Liver (tissue), 9 donors: ENCODE results near the gene HSD17B12. TPM values are rescaled to one million over a fixed set of nuclear protein-coding genes. Genes with fewer than 3 reads are reported as not detected.

ENCODE experiments used
- DNase-seq: peaks from one replicate; pipeline ENCODE4 v3.0.0-alpha.2; 2017; ENCODE audit warnings: low spot score
- H3K27ac ChIP-seq, 2 donors: one replicate each; pipeline ENCODE4 v1.7.0; 2013; ENCODE audit warnings: inconsistent platforms in 2 of 2, low read length in 2 of 2, control low read depth in 1 of 2, low read depth in 1 of 2, mild to moderate bottlenecking in 1 of 2
- H3K27me3 ChIP-seq, 4 donors: one replicate each; pipeline versions ENCODE4 v1.6.1 to v1.7.0; 2013; ENCODE audit warnings: low read length in 3 of 4, inconsistent platforms in 1 of 4, mild to moderate bottlenecking in 1 of 4, moderate library complexity in 1 of 4; ENCODE audit not compliant: control insufficient read depth in 4 of 4, insufficient read depth in 4 of 4
- H3K36me3 ChIP-seq, 4 donors: one replicate each; pipeline versions ENCODE4 v1.6.1 to v1.7.0; 2013; ENCODE audit warnings: low read length in 3 of 4, mild to moderate bottlenecking in 3 of 4, low read depth in 1 of 4, moderate library complexity in 1 of 4; ENCODE audit not compliant: control insufficient read depth in 4 of 4, insufficient read depth in 3 of 4
- H3K4me1 ChIP-seq, 4 donors: one replicate each; pipeline versions ENCODE4 v1.6.1 to v1.7.0; 2013; ENCODE audit warnings: low read length in 3 of 4, mild to moderate bottlenecking in 3 of 4, moderate library complexity in 1 of 4; ENCODE audit not compliant: control insufficient read depth in 4 of 4, insufficient read depth in 4 of 4
- H3K4me3 ChIP-seq, 3 donors: one replicate each; pipeline versions ENCODE4 v1.6.1 to v1.7.0; 2013; ENCODE audit warnings: low read length in 3 of 3, control low read depth in 1 of 3, low read depth in 1 of 3, mild to moderate bottlenecking in 1 of 3
- H3K9ac ChIP-seq, 2 donors: one replicate each; pipeline ENCODE4 v1.7.0; 2013; ENCODE audit warnings: low read length in 2 of 2, mild to moderate bottlenecking in 2 of 2, moderate library complexity in 2 of 2, control low read depth in 1 of 2, low read depth in 1 of 2
- H3K9me3 ChIP-seq, 4 donors: one replicate each; pipeline versions ENCODE4 v1.6.1 to v1.7.0; 2013; ENCODE audit warnings: low read length in 3 of 4; ENCODE audit not compliant: control insufficient read depth in 4 of 4
- ATF3 ChIP-seq: IDR thresholded peaks from 2 replicates; pipeline ENCODE4 v1.6.1; 2016; ENCODE audit warnings: antibody characterized with exemption
- CTCF ChIP-seq: fragments of 150-350 bp; IDR thresholded peaks from 2 replicates; pipeline ENCODE4 v1.5.1; 2017; ENCODE audit warnings: improper control_type of control experiment, low read depth, low read length; ENCODE audit not compliant: missing input control
- EGR1 ChIP-seq, 2 donors: IDR thresholded peaks; 2 replicates each; pipeline ENCODE4 v1.6.1; 2016 to 2018; ENCODE audit warnings: antibody characterized with exemption in 2 of 2, low read depth in 2 of 2
- FOXA1 ChIP-seq: IDR thresholded peaks from 2 replicates; pipeline ENCODE4 v1.6.1; 2016; ENCODE audit warnings: antibody characterized with exemption
- GABPA ChIP-seq, 2 donors: IDR thresholded peaks in 1 of 2; conservative IDR thresholded peaks in 1 of 2; 2 replicates each; pipeline ENCODE4 v1.6.1; 2016; ENCODE audit warnings: antibody characterized with exemption in 2 of 2, mild to moderate bottlenecking in 1 of 2, moderate library complexity in 1 of 2
- HNF4A ChIP-seq, 2 donors: conservative IDR thresholded peaks; 2 replicates each; pipeline ENCODE4 v1.6.1; 2016; ENCODE audit warnings: antibody characterized with exemption in 2 of 2, mild to moderate bottlenecking in 2 of 2
- HNF4G ChIP-seq: IDR thresholded peaks from 2 replicates; pipeline ENCODE4 v1.6.1; 2016; ENCODE audit warnings: antibody characterized with exemption
- JUND ChIP-seq, 2 donors: IDR thresholded peaks; 2 replicates each; pipeline ENCODE4 v1.6.1; 2016; ENCODE audit warnings: antibody characterized with exemption in 2 of 2
- MAX ChIP-seq: IDR thresholded peaks from 2 replicates; pipeline ENCODE4 v1.6.1; 2016; ENCODE audit warnings: antibody characterized with exemption
- NR2F2 ChIP-seq: IDR thresholded peaks from 2 replicates; pipeline ENCODE4 v1.6.1; 2016; ENCODE audit warnings: antibody characterized with exemption
- RAD21 ChIP-seq, 2 donors: IDR thresholded peaks; 2 replicates each; pipeline ENCODE4 v1.6.1; 2016; ENCODE audit warnings: antibody characterized with exemption in 2 of 2, mild to moderate bottlenecking in 2 of 2
- RXRA ChIP-seq, 2 donors: IDR thresholded peaks; 2 replicates each; pipeline ENCODE4 v1.6.1; 2017 to 2018; ENCODE audit warnings: antibody characterized with exemption in 2 of 2, mild to moderate bottlenecking in 1 of 2
- SP1 ChIP-seq: IDR thresholded peaks from 2 replicates; pipeline ENCODE4 v1.6.1; 2018; ENCODE audit warnings: antibody characterized with exemption, mild to moderate bottlenecking
- TAF1 ChIP-seq: conservative IDR thresholded peaks from 2 replicates; pipeline ENCODE4 v1.6.1; 2016; ENCODE audit warnings: antibody characterized with exemption, mild to moderate bottlenecking
- YY1 ChIP-seq: IDR thresholded peaks from 2 replicates; pipeline ENCODE4 v1.6.1; 2016; ENCODE audit warnings: antibody characterized with exemption, mild to moderate bottlenecking
- ZBTB33 ChIP-seq: IDR thresholded peaks from 2 replicates; pipeline ENCODE4 v1.6.1; 2016; ENCODE audit warnings: antibody characterized with exemption
- WGBS: extraction: QIAGEN DNeasy Blood & Tissue Kit; methylation state at CpG from one replicate; pipeline ENCODE4 v1.1.7; 2013; 5-methylcytosine and 5-hydroxymethylcytosine counted together
- polyA plus RNA-seq, 2 donors: library from polyadenylated mRNA; stranded (reverse) in 1 of 2; unstranded in 1 of 2; fragments of 200-250 nt in 1 of 2; fragments of >200 nt in 1 of 2; fragmentation: Nextera tagmentation in 1 of 2; extraction: Ambion mirVana in 1 of 2; gene quantifications; one replicate each; pipeline versions ENCODE4 v1.2.1 to v1.2.3, GENCODE V29; 2013 to 2015
- total RNA-seq, 2 donors: library from RNA; depleted of rRNA; stranded (reverse); fragments of >200 nt; gene quantifications; one replicate each; pipeline ENCODE4 v1.2.3, GENCODE V29; 2014
- donor health status: healthy.
- donor health status: healthy.
- donor health status: healthy.
- donor health status: healthy.
- donor health status: healthy.

HSD17B12 gene
- total and polyA plus RNA-seq, 4 donors: 50.3 to 126 (median 68.3) TPM

GRCh38 chr11:43784301-43784700 is 103.8 kb downstream of the HSD17B12 start (continued):
- no peak for TF ChIP-seq ZBTB33
- TF ChIP-seq YY1: no peak
- TF ChIP-seq HNF4G: no peak
- no peak for TF ChIP-seq SP1
- TF ChIP-seq EGR1 (IDR thresholded peaks at IDR 0.05; ENCODE audit: low read depth in 2 of 2): no peak
- no peak for TF ChIP-seq NR2F2
- TF ChIP-seq GABPA (IDR thresholded peaks at IDR 0.05 in 1 of 2, conservative IDR thresholded peaks at IDR 0.05 in 1 of 2): no peak
- TF ChIP-seq RAD21 (IDR thresholded peaks at IDR 0.05): no peak

GRCh38 chr11:43784866-43785265 is 104.3 kb downstream of the HSD17B12 start:
- Histone ChIP-seq H3K27ac (no peak overlapping the region), H3K27me3 (no peaks in the 10 kb centered on the region), H3K36me3 (no peaks in the 10 kb centered on the region), H3K4me3 (no peak overlapping the region), H3K9ac (no peak overlapping the region), H3K4me1 (no peaks in the 10 kb centered on the region), H3K9me3 (no peaks in the 10 kb centered on the region)
- DNase-seq: no peak
- TF ChIP-seq RXRA (IDR thresholded peaks at IDR 0.05) (no peak), EGR1 (IDR thresholded peaks at IDR 0.05; ENCODE audit: low read depth in 2 of 2) (no peak), YY1 (no peak), TAF1 (no peak), HNF4A (conservative IDR thresholded peaks at IDR 0.05) (no peak), CTCF (no peak), NR2F2 (no peak), JUND (IDR thresholded peaks at IDR 0.05) (no peak), GABPA (IDR thresholded peaks at IDR 0.05 in 1 of 2, conservative IDR thresholded peaks at IDR 0.05 in 1 of 2) (no peak), MAX (no peak), ATF3 (no peak), SP1 (no peak), HNF4G (no peak), FOXA1 (no peak), RAD21 (IDR thresholded peaks at IDR 0.05) (no peak)
- WGBS: 95% methylated on average over 2 of the region's 2 CpGs

GRCh38 chr11:43785318-43785717 is 104.8 kb downstream of the HSD17B12 start:
- H3K36me3 ChIP-seq: no peaks in the 10 kb centered on the region
- H3K27me3 ChIP-seq: no peaks in the 10 kb centered on the region
- TF ChIP-seq YY1 (no peak), TAF1 (no peak), CTCF (no peak), FOXA1 (no peak), ATF3 (no peak)
- H3K9ac ChIP-seq: no peak overlapping the region
- no peak for DNase-seq
- no peak overlapping the region for H3K4me3 ChIP-seq
- WGBS: 98% methylated on average over 2 of the region's 2 CpGs
- no peaks in the 10 kb centered on the region for H3K9me3 ChIP-seq
- H3K27ac ChIP-seq: no peak overlapping the region
- H3K4me1 ChIP-seq: no peaks in the 10 kb centered on the region
